Measurements from ENCODE around the gene ACVRL1. TPM values are rescaled to one million over a fixed set of nuclear protein-coding genes. Genes with fewer than 3 reads are reported as not detected.

The ACVRL1 gene
- 77.2 and 78.0 TPM in 2 replicates for total RNA-seq

DNA sequence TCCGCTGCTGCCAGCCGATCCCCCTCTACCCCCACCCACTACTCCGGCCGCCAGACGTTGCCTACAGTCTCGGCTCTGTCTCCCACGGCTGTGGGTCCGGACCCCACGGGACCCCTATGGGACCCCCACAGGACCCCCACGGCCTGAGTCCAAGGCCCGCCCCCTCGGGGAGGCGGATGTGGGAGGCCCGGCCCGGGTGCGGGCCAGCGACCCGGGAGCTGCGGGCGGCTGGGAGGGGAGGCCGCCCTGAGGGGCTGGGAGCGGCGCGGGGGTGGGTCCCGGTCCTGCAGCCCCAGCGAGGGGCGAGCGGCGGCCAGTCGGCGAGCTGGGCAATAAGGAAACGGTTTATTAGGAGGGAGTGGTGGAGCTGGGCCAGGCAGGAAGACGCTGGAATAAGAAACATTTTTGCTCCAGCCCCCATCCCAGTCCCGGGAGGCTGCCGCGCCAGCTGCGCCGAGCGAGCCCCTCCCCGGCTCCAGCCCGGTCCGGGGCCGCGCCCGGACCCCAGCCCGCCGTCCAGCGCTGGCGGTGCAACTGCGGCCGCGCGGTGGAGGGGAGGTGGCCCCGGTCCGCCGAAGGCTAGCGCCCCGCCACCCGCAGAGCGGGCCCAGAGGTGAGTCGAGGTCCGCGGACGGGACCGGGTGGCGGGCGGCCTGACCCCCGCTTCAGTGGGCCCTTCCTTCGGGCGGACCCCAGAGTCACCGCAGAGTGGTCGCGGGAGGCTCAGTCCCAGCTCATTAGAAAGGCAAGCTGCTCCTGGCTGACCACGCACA lies at the start of gene ACVRL1:
ACVRL1 (plus strand) TSS at position 422 of the 773 bp plus-strand sequence. CDS start 4,971 bp downstream, outside the sequence.

GRCh38 chr12:51887476-51888315 lies 19.6 kb upstream of the ACVRL1 start, which contains the start of gene ANKRD33:
Gene ANKRD33, plus strand, starts transcription at chr12:51888103. Its CDS starts 84 bp downstream, at chr12:51888187.

GRCh38 chr12:51951199-51951842 lies 44.0 kb downstream of the ACVRL1 start, which contains the start of gene ACVR1B:
Gene ACVR1B, plus strand, starts transcription at chr12:51951699. Its CDS starts 45 bp downstream, at chr12:51951744.

Other genes starting within 250 kb of the ACVRL1 start
- gene FIGNL2, start 58.8 kb upstream of the ACVRL1 start, total RNA-seq = 0.36 and 0.65 TPM in 2 replicates
- not detected in 2 replicates for gene ANKRD33, start 19.4 kb upstream of the ACVRL1 start, total RNA-seq
- 10.7 and 13.1 TPM in 2 replicates for gene ACVR1B, start 44.2 kb downstream of the ACVRL1 start, total RNA-seq
- gene TAMALIN, start 99.4 kb downstream of the ACVRL1 start, total RNA-seq = 12.5 and 15.1 TPM in 2 replicates
- gene NR4A1, start 143.9 kb downstream of the ACVRL1 start, total RNA-seq = 4.2 and 6.2 TPM in 2 replicates
- gene ATG101, start 162.5 kb downstream of the ACVRL1 start, total RNA-seq = 49.3 and 54.2 TPM in 2 replicates
- gene SMIM41, start 172.2 kb downstream of the ACVRL1 start, total RNA-seq = 0.16 and 0.24 TPM in 2 replicates

Data from hair follicle dermal papilla cell (primary cell).